ENCODE data around the gene NECTIN2. TPM values are rescaled to one million over a fixed set of nuclear protein-coding genes. Genes with fewer than 3 reads are reported as not detected.
A peak's percentile ranks its signal among the peaks of the same experiment; 100 is the strongest.
"Not testable (repeated sequence)": the region's sequence is repeated elsewhere in the genome, so short reads cannot be mapped to it uniquely, and the experiment has no call there.

Gene NECTIN2
- total RNA-seq, 1 experiment from 2014 or later: 664 TPM

DNA sequence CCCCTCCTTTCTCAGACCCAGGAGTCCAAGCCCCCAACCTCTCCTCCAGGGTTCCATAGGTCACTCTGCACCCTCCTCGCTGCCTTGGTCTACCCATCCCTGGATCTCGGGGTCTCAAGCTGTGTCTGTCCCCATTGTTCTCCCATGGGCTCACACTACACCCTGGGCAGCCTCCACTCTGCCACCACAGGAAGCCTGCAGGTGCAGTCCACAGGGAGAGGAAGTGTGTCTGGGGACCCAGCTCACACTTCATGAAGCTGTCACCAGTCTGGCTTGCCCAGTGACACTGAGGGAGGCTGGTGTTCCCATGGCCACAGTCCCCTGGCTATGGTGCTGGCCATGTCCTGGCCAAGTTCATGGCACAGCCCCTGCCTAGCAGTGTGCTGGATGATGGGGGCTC lies 5.3 kb downstream of the NECTIN2 start:
- no peak for DNase-seq (ENCODE audit: low spot score)

DNA sequence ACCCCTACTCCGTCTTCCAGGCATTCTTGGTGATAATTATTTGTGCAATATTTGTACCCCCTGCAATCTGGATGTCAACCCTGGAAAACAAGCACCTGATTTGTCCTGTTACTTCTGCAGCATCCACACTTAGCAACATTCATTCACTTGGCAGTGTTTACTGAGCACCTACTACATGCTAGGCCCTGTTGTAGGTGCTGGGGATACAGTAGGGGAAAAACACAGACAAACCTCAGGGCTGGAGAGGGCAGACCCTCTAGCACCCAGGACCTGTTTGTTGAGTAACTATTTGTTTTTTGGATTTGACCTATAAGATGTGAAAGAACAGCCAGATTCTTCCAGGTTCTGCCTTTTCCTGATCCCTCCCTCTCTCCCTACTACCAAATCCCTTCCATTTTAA lies 9.5 kb downstream of the NECTIN2 start:
- no peak for DNase-seq (ENCODE audit: low spot score)

GRCh38 chr19:44856421-44857083 lies 10.5 kb downstream of the NECTIN2 start:
- DNase-seq (ENCODE audit: low spot score): no peak

- DNase-seq (ENCODE audit: low spot score): no peak
Observed at GRCh38 chr19:44857837-44858236, 11.7 kb downstream of the NECTIN2 start.

DNA sequence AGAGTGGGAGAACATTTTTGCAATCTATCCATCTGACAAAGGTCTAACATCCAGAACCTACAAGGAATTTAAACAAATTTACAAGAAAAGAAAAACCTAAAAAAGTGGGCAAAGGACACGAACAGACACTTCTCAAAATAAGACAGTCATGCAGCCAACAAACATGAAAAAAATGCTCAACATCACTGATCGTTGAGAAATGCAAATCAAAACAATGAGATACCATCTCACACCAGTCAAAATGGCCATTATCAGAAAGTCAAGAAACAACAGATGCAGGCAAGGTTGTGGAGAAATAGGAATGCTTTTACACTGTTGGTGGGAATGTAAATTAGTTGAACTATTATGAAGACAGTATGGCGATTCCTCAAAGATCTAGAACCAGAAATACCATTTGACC lies 15.5 kb downstream of the NECTIN2 start:
- DNase-seq (ENCODE audit: low spot score): not testable (repeated sequence)

- no peak for DNase-seq (ENCODE audit: low spot score)
Observed at GRCh38 chr19:44863990-44864389, 17.9 kb downstream of the NECTIN2 start.

GRCh38 chr19:44865196-44865767 lies 19.2 kb downstream of the NECTIN2 start:
- no peak for DNase-seq (ENCODE audit: low spot score)

- DNase-seq (ENCODE audit: low spot score): no peak
Observed at GRCh38 chr19:44866664-44867063, 20.6 kb downstream of the NECTIN2 start.

- DNase-seq (ENCODE audit: low spot score): no peak
Observed at GRCh38 chr19:44867578-44867977, 21.5 kb downstream of the NECTIN2 start.

- DNase-seq (ENCODE audit: low spot score): no peak
Observed at GRCh38 chr19:44869733-44870470, 23.8 kb downstream of the NECTIN2 start.

DNA sequence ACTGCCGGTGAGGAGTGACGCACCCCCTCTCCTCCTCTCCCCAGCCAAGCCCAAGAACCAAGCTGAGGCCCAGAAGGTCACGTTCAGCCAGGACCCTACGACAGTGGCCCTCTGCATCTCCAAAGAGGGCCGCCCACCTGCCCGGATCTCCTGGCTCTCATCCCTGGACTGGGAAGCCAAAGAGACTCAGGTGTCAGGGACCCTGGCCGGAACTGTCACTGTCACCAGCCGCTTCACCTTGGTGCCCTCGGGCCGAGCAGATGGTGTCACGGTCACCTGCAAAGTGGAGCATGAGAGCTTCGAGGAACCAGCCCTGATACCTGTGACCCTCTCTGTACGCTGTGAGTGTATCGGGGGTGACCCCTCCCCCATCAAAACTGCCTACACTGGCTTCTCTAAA lies 25.7 kb downstream of the NECTIN2 start:
- no peak for DNase-seq (ENCODE audit: low spot score)

GRCh38 chr19:44872661-44873060 lies 26.6 kb downstream of the NECTIN2 start:
- no peak for DNase-seq (ENCODE audit: low spot score)

DNA sequence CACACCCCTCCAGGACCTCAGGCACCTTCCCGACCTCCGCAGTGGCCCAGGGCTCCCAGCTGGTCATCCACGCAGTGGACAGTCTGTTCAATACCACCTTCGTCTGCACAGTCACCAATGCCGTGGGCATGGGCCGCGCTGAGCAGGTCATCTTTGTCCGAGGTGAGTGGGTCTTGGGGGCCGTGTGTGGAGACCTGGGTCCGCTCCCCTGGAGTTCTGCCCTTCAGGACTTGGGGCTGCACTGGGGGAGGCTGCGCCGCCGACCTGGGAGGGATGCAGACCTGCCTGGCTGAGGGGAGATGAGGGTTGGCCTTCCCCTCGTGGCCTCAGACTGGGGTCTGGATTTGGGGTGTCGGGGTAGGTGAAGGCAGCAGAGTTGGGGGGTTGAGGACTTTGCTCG lies 28.2 kb downstream of the NECTIN2 start:
- no peak for DNase-seq (ENCODE audit: low spot score)

- DNase-seq (ENCODE audit: low spot score): peak; percentile 96
Observed at GRCh38 chr19:44875666-44876451, 29.8 kb downstream of the NECTIN2 start.

DNA sequence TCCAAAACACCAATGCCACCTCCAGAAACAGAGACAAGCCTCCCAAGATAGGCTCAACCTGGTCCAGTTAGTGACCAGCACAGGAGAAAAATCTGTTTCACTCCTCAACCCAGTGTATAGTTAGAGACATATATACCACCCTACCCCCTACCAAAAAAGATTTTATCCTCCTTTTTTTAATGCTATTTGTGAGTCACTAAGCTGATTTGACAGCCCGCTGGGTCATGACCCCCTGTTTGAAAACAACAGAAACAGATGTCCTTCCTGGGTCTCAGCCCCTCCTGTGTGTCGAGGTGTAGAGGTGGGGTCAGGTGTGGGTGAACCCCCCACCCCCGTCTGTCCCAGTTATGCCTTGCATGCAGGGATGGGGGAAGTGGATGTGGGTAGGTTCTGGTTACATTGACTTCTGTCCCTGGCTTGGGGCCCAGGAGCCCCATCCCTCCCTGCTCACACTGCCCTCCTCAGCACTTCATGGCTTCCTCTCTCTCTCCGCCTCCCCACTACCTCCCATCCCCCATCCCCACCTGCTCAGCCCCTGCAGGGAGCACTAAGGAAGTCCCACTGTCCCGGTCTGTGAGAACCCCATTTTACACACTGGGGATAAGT lies 30.9 kb downstream of the NECTIN2 start:
- no peak for DNase-seq (ENCODE audit: low spot score)

GRCh38 chr19:44878120-44878865 lies 32.2 kb downstream of the NECTIN2 start:
- peak; percentile 45 for DNase-seq (ENCODE audit: low spot score)

- no peak for DNase-seq (ENCODE audit: low spot score)
Observed at GRCh38 chr19:44879309-44880065, 33.4 kb downstream of the NECTIN2 start.

DNA sequence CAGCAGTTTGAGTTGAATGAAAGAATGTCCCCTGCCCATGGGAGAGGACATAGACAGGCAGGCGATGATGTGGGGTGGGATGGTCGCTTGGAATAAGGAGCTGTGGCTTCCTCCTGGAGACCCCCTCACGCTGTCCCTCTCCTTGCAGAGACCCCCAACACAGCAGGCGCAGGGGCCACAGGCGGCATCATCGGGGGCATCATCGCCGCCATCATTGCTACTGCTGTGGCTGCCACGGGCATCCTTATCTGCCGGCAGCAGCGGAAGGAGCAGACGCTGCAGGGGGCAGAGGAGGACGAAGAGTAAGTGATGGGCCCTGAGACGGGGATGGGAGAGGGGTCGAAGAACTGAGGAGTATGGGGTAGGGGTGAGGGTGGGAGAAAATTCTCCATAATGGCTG lies 36.0 kb downstream of the NECTIN2 start:
- DNase-seq (ENCODE audit: low spot score): no peak

GRCh38 chr19:44882619-44883397 lies 36.7 kb downstream of the NECTIN2 start:
- not testable (repeated sequence) for DNase-seq (ENCODE audit: low spot score)

Measured in HT-29 (cell line).